K562 (cell line): ENCODE measurements around the gene NCAPD2. TPM values are rescaled to one million over a fixed set of nuclear protein-coding genes. Genes with fewer than 3 reads are reported as not detected.

Source experiments
- ARID2 ChIP-seq: fragments of 450-650 bp; IDR thresholded peaks from 2 replicates; pipeline ENCODE4 v1.6.1; 2017; ENCODE audit warnings: antibody characterized with exemption, mild to moderate bottlenecking
- BMI1 ChIP-seq: fragments of 150-350 bp; IDR thresholded peaks from 2 replicates; pipeline ENCODE4 v1.6.1; 2014; ENCODE audit warnings: low read length
- CBFA2T3 ChIP-seq: fragments of 450-650 bp; IDR thresholded peaks from 2 replicates; pipeline ENCODE4 v1.6.1; 2017
- DEAF1 ChIP-seq: fragments of 450-650 bp; formaldehyde crosslinking; IDR thresholded peaks from 2 replicates; pipeline ENCODE4 v1.4.0; 2020; ENCODE audit warnings: mild to moderate bottlenecking, moderate library complexity
- E2F4 ChIP-seq: sonication (generic); formaldehyde crosslinking; IDR thresholded peaks from 2 replicates; pipeline ENCODE4 v1.8.0; 2022; ENCODE audit warnings: mild to moderate bottlenecking, low read depth, missing genetic modification reagents
- ETV5 ChIP-seq: sonication (generic); formaldehyde crosslinking; IDR thresholded peaks from 2 replicates; pipeline ENCODE4 v1.4.0; 2020; ENCODE audit warnings: low read depth, mild to moderate bottlenecking, missing genetic modification reagents
- MGA ChIP-seq: fragments of 450-650 bp; IDR thresholded peaks from 2 replicates; pipeline ENCODE4 v1.6.1; 2016; ENCODE audit warnings: mild to moderate bottlenecking, moderate library complexity
- NFXL1 ChIP-seq: fragments of 450-650 bp; formaldehyde crosslinking; IDR thresholded peaks from 2 replicates; pipeline ENCODE4 v1.4.0; 2021; ENCODE audit warnings: mild to moderate bottlenecking
- NR2C2 ChIP-seq, 2 experiments: fragments of 200-800 bp in 1 of 2; sonication (Bioruptor generic) in 1 of 2; sonication (generic) in 1 of 2; formaldehyde crosslinking in 1 of 2; IDR thresholded peaks; 2 replicates each; pipeline versions ENCODE4 v1.6.1 to v1.8.0; 2016 to 2022; ENCODE audit warnings: mild to moderate bottlenecking in 1 of 2, missing compliant biosample characterization in 1 of 2, missing genetic modification characterization in 1 of 2, missing genetic modification reagents in 1 of 2
- NR3C1 ChIP-seq: sonication (generic); formaldehyde crosslinking; IDR thresholded peaks from 2 replicates; pipeline ENCODE4 v1.8.1; 2022; ENCODE audit warnings: missing genetic modification reagents
- TARDBP ChIP-seq: fragments of 450-650 bp; IDR thresholded peaks from 2 replicates; pipeline ENCODE4 v1.6.1; 2016
- TGIF2 ChIP-seq: sonication (generic); formaldehyde crosslinking; IDR thresholded peaks from 2 replicates; pipeline ENCODE4 v1.8.1; 2022; ENCODE audit warnings: mild to moderate bottlenecking, missing genetic modification reagents, moderate library complexity
- ZKSCAN3 ChIP-seq: fragments of 250-450 bp; sonication (Bioruptor Pico); IDR thresholded peaks from 2 replicates; pipeline ENCODE4 v1.4.0; 2020
- ZNF184 ChIP-seq: sonication (generic); formaldehyde crosslinking; IDR thresholded peaks from 2 replicates; pipeline ENCODE4 v1.5.0; 2020; ENCODE audit warnings: missing genetic modification reagents
- ZNF707 ChIP-seq: fragments of 250-450 bp; sonication (Bioruptor Pico); conservative IDR thresholded peaks from 2 replicates; pipeline ENCODE4 v1.8.0; 2022; ENCODE audit warnings: inconsistent platforms, mild to moderate bottlenecking, moderate library complexity
- polyA plus RNA-seq, 8 experiments: library from polyadenylated mRNA; depleted of rRNA in 4 of 8; stranded (reverse) in 5 of 8; unstranded in 3 of 8; fragments of >200 nt; fragmentation: Nextera tagmentation in 2 of 8; fragmentation: Illumina TruSeq in 1 of 8; extraction: Ambion mirVana in 2 of 8; extraction: Trizol in 1 of 8; gene quantifications; 2 replicates each; pipeline versions ENCODE4 v1.2.1 to v1.2.3, GENCODE V29; 2011 to 2014; ENCODE audit warnings: inconsistent platforms in 1 of 8, missing spikeins in 1 of 8
- total RNA-seq, 7 experiments: library from RNA; depleted of rRNA in 6 of 7; stranded (reverse); fragments of >200 nt in 6 of 7; fragmentation: Illumina TruSeq in 2 of 7; extraction: Trizol in 2 of 7; gene quantifications; 2 replicates each; pipeline versions ENCODE4 v1.2.1 to v1.2.3, GENCODE V29; 2011 to 2021; ENCODE audit warnings: low replicate concordance in 1 of 7

NCAPD2 gene
- total and polyA plus RNA-seq, 9 of the 15 experiments (the other 6 are each of a cell fraction or from before 2014, with no cell fraction given) = 16.9 to 93.7 (median 68.3) TPM

DNA sequence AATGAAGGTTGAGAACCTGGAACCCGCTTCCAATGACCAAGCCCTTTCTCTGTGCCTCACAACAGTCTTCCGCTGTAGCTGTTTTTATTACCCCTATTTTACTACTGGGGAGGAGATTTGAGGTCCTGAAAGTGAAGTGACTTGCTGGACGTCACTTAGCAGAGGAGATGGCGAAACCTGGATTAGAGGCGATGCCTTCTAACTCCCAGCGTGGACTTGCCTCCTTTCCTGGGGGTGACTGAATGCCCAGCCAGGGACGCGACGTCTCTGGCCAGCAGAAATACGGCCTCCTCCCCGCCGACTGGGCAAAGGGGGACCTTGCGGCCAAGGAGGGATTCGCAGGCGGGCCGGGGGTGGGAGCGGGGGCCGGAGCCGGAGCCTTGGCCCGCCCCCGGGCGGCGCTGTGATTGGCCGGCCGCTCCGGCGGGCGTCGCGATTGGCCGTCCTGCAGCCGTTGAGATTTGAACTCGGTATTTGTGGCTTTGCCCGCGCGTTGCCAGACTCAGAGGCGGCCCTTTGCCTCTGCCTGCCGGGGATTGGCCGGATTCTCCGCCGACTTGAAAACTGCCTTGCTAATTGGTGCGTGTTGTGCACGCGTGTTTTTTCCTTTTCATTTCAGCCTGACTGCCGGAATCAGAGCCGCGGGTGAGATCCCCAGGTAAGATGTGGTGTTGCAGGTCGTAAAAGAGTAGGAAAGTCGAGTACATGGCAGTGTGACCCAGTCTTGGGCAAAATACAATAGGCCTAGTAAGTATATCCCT, at the start of gene NCAPD2 (continued):
- TF ChIP-seq NR3C1 (CRISPR knock-in tag) (no peak), E2F4 (CRISPR knock-in tag) (peak; percentile 85), NFXL1 (CRISPR knock-in tag) (no peak), ZNF184 (no peak), NR2C2 (CRISPR knock-in tag; IDR thresholded peaks at IDR 0.05) (no peak), NR2C2 (tag; IDR thresholded peaks at IDR 0.05) (peak; percentile 44; the same call in 1 of the 2 replicates), MGA (peak; percentile 67), ETV5 (peak; percentile 3), ARID2 (no peak), TARDBP (no peak), DEAF1 (CRISPR knock-in tag) (no peak), CBFA2T3 (no peak), ZKSCAN3 (no peak), BMI1 (no peak), ZNF707 (no peak), TGIF2 (no peak)
